GM18505 (cell line): ENCODE measurements around the gene ECT2.
"Not testable (repeated sequence)": the region's sequence is repeated elsewhere in the genome, so short reads cannot be mapped to it uniquely, and the experiment has no call there.

Source experiments
- ATAC-seq: cut with Tn5 transposase; IDR thresholded peaks from one replicate; pipeline ENCODE4 v1.9.1; 2021; ENCODE audit not compliant: unreplicated experiment
- POLR2A ChIP-seq: IDR thresholded peaks from 4 replicates; pipeline ENCODE4 v1.6.1; 2011; ENCODE audit warnings: borderline replicate concordance; ENCODE audit not compliant: insufficient read depth, insufficient read length; ENCODE audit errors: extremely low read depth

The ECT2 gene

DNA sequence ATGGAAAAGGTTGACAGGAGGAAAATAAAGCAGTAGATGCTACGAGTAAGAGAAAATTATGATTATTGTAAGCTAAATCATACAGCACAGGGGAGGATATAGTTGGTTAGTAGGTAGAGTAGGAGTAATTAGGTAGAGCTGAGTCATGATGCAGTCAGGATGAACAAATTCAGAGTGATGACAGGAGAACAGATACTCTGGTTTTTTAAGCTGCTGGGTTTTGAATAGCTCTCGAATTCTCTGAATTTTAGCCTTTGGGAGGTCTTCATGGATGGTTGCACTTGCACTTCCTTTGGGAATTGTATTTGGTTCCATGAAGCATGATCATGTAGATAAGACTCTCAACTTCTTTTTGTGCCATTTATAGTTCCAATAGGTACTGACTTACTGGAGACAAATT, 96.2 kb downstream of the ECT2 start:
- ATAC-seq, result no peak

GRCh38 chr3:172847292-172847691, 96.8 kb downstream of the ECT2 start:
- TF ChIP-seq POLR2A, result no peak
- ATAC-seq, result no peak

More for the DNA sequence above, 96.2 kb downstream of the ECT2 start:
- no peak for TF ChIP-seq POLR2A

GRCh38 chr3:172848910-172849309, 98.4 kb downstream of the ECT2 start:
- no peak for TF ChIP-seq POLR2A
- no peak for ATAC-seq

DNA sequence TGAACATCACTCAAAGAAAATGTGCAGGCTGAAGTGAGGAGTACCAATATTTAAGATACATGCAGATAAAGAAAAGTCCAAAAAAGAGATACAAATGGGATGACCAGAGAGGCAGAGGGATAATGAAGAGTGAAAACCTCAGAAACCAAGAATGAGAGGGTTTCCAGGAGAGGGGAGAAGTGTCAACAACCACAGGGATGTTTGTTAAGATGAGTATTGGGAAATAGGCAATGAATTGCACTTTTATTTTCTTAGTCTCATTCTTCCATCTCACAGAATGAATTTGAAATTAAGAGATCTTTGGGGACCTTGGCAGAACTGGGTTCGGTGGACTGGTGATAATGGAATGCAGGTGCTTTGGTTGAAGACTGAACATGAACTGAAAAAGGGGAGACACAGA, 102.5 kb downstream of the ECT2 start:
- ATAC-seq, result no peak
- no peak for TF ChIP-seq POLR2A

DNA sequence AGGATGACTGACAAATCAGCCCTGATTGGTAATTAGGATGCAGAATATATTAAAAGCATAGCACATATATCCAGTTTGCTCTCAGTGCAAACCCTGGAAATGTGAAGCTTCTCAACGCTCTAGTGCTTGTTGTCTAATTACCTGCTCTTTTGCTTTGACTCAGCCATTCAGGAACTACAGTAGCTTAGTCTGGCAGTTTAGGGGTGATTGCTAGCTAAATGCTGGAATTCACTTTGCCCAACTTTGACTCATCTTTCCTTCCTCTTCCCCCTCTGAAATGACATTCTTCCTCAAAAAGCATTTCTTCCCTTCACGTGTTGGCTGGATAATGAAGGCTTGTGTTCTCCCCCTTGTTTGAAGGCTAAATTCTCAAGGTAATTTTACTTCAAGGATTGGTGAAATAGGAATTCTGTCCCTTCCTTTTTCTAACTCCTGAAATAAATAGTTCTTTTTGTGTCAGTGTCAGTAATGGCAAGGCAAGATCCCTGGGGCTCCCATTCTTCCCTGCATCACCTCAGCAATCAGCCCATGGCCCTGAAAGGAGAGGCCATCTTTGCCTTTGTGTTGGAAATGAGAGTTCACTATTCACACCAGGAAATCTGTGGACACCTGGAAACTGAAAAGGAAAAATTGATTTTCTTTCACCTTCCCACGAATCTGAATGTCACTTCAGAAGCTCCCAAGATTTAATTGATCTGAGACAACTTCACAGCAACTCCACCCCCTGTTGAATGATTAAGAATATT, 103.6 kb downstream of the ECT2 start:
- no peak for TF ChIP-seq POLR2A
- no peak for ATAC-seq

- ATAC-seq, result no peak
- TF ChIP-seq POLR2A, result no peak
Measured at GRCh38 chr3:172855037-172855436, 104.5 kb downstream of the ECT2 start.

DNA sequence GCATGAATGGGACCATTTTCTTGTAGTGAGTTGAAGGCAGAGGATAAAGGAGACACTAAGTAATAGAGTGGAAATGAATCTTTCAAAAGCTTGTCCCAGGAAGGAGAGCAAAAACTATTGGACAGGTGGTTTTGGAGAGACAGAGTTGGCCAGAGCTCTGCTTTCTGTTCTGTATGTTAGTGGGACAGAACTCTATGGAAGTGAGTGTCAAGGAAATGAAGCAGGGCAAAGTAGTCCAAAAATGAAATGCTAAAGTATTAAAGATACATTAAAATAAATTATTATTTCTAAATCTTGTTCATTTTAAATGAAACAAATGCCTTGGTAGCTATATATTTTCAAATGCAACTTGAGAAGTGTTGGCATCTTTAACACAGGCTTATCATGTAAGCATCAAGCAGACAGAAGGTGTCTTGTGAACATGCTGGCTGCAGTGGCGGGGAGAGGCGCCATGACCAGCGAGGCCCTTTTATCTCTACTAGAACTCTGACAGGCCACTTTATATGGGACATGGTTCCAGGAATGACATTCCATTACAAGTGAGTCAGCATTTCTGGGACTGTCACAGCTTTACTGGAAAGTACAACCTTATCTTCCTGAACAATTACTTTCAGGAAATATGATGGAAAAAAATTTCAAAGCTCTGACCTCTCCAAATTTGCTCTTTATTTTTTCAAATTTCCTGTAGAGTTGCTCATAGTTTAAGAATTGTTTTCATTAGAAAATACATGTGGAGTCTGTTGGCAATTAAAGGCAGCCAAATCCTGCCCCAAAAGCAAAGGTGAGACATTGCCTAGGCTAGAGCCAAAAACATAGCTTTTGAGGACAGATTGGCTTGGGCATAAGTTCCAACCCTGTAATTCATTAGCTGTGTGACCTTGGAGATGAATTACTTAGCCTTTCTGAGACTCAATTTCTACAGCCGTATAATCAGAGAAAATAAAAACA, 106.5 kb downstream of the ECT2 start:
- no peak for ATAC-seq
- TF ChIP-seq POLR2A, result no peak

DNA sequence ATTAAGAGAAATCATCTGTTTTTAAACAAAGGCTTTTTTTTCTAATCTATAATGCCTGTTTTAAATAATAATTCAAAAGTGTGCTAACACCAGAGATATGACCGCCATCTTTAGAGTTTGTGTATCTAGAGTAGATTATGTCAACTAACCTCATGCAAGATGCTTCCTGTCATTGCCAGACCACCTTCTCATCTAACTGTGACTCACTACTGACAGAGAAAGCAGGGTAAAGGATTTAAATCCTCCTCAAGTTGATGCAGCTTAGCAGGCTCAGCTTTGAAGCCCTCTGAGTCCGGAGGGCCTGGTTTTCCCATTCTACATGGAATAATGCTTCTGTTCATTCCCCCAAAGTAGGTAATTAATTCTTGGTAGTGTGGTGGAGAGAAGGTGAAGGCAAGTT, 108.5 kb downstream of the ECT2 start:
- no peak for TF ChIP-seq POLR2A
- ATAC-seq, result no peak

DNA sequence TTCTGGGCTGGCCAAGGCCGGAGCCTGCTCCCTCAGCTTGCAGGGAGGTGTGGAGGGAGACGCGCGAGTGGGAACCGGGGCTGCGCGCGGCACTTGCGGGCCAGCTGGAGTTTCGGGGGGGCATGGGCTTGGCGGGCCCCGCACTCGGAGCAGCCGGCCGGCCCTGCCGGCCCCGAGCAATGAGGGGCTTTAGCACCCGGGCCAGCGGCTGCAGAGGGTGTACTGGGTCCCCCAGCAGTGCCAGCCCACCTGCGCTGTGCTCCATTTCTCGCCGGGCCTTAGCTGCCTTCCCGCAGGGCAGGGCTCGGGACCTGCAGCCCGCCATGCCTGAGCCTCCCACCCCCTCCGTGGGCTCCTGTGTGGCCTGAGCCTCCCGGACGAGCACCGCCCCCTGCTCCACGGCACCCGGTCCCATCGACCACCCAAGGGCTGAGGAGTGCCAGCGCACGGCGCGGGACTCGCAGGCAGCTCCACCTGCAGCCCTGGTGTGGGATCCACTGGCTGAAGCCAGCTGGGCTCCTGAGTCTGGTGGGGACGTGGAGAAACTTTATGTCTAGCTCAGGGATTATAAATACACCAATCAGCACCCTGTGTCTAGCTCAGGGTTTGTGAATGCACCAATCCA, 116.3 kb downstream of the ECT2 start:
- ATAC-seq, result not testable (repeated sequence)

- ATAC-seq, result no peak
- TF ChIP-seq POLR2A, result no peak
Measured at GRCh38 chr3:172868582-172869200, 118.2 kb downstream of the ECT2 start.

GRCh38 chr3:172869368-172869771, 118.8 kb downstream of the ECT2 start:
- no peak for ATAC-seq
- TF ChIP-seq POLR2A, result no peak

GRCh38 chr3:172869784-172870518, 119.4 kb downstream of the ECT2 start:
- no peak for ATAC-seq
- no peak for TF ChIP-seq POLR2A
